DOHH2 (cell line): ENCODE measurements around the gene PTGFRN.

Source experiments
- H3F3A ChIP-seq: fragments of 200-600 bp; sonication (generic), shearing (Covaris generic); 2 replicates; pipeline ENCODE4 v1.6.0; 2016; ENCODE audit warnings: antibody characterized with exemption, mild to moderate bottlenecking; ENCODE audit not compliant: control insufficient read depth, insufficient read depth
- H3K27ac ChIP-seq: fragments of 200-600 bp; sonication (generic); 2 replicates; pipeline ENCODE4 v1.5.1; 2014; ENCODE audit warnings: low read depth, mild to moderate bottlenecking, low read length, moderate library complexity
- H3K27me3 ChIP-seq: fragments of 200-600 bp; sonication (generic); 2 replicates; pipeline ENCODE4 v1.6.1; 2014; ENCODE audit warnings: mild to moderate bottlenecking, low read length, mixed read lengths; ENCODE audit not compliant: control insufficient read depth
- H3K36me3 ChIP-seq: fragments of 200-600 bp; sonication (generic); 2 replicates; pipeline ENCODE4 v1.6.1; 2014; ENCODE audit warnings: mild to moderate bottlenecking, low read length, moderate library complexity, mixed read lengths; ENCODE audit not compliant: control insufficient read depth
- H3K4me1 ChIP-seq: fragments of 200-600 bp; sonication (generic); 2 replicates; pipeline ENCODE4 v1.6.1; 2014; ENCODE audit warnings: mild to moderate bottlenecking, low read length, mixed read lengths; ENCODE audit not compliant: control insufficient read depth
- H3K4me2 ChIP-seq: fragments of 200-600 bp; sonication (generic); 2 replicates; pipeline ENCODE4 v1.6.0; 2014; ENCODE audit warnings: mild to moderate bottlenecking, low read length, moderate library complexity
- H3K4me3 ChIP-seq: fragments of 200-600 bp; sonication (generic); 2 replicates; pipeline ENCODE4 v1.5.1; 2014; ENCODE audit warnings: mild to moderate bottlenecking, low read length, mixed read lengths
- H3K79me2 ChIP-seq: fragments of 200-600 bp; sonication (generic); 2 replicates; pipeline ENCODE4 v1.6.1; 2014; ENCODE audit warnings: mild to moderate bottlenecking, low read length, mixed read lengths; ENCODE audit not compliant: control insufficient read depth
- H3K9me2 ChIP-seq: fragments of 200-600 bp; sonication (generic); replicated peaks from 2 replicates; pipeline ENCODE4 v1.6.1; 2014; ENCODE audit warnings: mild to moderate bottlenecking, low read length, mixed read lengths; ENCODE audit not compliant: control insufficient read depth
- H3K9me3 ChIP-seq: fragments of 200-600 bp; sonication (generic); 2 replicates; pipeline ENCODE4 v1.6.1; 2014; ENCODE audit warnings: antibody characterized with exemption, low read length, mixed read lengths; ENCODE audit not compliant: control insufficient read depth, insufficient read depth
- H4K20me1 ChIP-seq: fragments of 200-600 bp; sonication (generic); 2 replicates; pipeline ENCODE4 v1.6.0; 2014; ENCODE audit warnings: low read depth, mild to moderate bottlenecking, antibody characterized with exemption, low read length, moderate library complexity; ENCODE audit not compliant: control insufficient read depth, insufficient read depth
- EZH2phosphoT487 ChIP-seq: fragments of 200-600 bp; sonication (generic); IDR thresholded peaks from 2 replicates; pipeline ENCODE4 v1.6.1; 2017; ENCODE audit warnings: borderline replicate concordance, mild to moderate bottlenecking, antibody characterized with exemption, low read length, moderate library complexity, mixed read lengths
- TF ChIP-seq, protein P1 (sequence below): fragments of 200-600 bp; sonication (generic); IDR thresholded peaks from one replicate; pipeline ENCODE4 v1.5.1; 2014; ENCODE audit warnings: antibody characterized with exemption, mild to moderate bottlenecking, low read depth, low read length; ENCODE audit not compliant: poor library complexity, severe bottlenecking

Gene PTGFRN

DNA sequence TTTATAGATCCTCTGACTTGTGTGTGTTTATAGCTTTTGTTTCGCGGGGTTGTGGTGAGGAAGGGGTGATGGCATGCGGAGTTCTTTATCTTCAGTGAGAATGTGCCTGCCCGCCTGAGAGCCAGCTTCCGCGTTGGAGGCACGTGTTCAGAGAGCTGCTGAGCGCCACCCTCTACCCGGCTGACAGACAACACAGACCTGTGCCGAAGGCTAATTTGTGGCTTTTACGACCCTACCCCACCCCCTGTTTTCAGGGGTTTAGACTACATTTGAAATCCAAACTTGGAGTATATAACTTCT lies 77.5 kb downstream of the PTGFRN start:
- no peak overlapping the region for H3K4me3 ChIP-seq
- no peaks in the 10 kb centered on the region for H3K36me3 ChIP-seq
- no peaks in the 10 kb centered on the region for H3K9me2 ChIP-seq
- no peak for TF ChIP-seq EZH2phosphoT487
- TF ChIP-seq, protein P1, sequence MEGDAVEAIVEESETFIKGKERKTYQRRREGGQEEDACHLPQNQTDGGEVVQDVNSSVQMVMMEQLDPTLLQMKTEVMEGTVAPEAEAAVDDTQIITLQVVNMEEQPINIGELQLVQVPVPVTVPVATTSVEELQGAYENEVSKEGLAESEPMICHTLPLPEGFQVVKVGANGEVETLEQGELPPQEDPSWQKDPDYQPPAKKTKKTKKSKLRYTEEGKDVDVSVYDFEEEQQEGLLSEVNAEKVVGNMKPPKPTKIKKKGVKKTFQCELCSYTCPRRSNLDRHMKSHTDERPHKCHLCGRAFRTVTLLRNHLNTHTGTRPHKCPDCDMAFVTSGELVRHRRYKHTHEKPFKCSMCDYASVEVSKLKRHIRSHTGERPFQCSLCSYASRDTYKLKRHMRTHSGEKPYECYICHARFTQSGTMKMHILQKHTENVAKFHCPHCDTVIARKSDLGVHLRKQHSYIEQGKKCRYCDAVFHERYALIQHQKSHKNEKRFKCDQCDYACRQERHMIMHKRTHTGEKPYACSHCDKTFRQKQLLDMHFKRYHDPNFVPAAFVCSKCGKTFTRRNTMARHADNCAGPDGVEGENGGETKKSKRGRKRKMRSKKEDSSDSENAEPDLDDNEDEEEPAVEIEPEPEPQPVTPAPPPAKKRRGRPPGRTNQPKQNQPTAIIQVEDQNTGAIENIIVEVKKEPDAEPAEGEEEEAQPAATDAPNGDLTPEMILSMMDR: no peak
- no peaks in the 10 kb centered on the region for H4K20me1 ChIP-seq
- H3K9me3 ChIP-seq: no peaks in the 10 kb centered on the region
- no peak overlapping the region for H3K4me2 ChIP-seq
- no peaks in the 10 kb centered on the region for H3K27me3 ChIP-seq
- H3K79me2 ChIP-seq: no peaks in the 10 kb centered on the region
- H3K4me1 ChIP-seq: no peaks in the 10 kb centered on the region
- no peak overlapping the region for H3K27ac ChIP-seq
- no peaks in the 10 kb centered on the region for H3F3A ChIP-seq

DNA sequence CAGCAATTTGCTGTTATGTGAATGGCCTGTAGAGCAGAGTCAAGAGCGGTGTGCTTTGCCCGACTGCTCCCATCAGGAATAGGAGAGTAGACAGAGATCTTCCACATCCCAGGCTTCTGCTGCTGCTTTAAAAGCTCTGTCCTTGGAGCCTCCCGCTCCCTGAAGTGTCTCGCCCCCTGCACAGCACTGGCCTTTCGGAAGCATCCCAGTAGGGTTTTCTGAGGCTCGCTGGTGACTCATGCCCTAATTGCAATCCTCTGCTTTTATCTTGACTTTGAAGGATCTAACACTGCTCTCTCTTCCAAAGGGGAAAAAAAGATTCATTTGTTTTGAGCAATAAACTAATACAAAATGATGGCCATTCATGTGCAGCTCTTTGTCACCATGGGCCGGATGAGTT lies 78.5 kb downstream of the PTGFRN start:
- no peak for TF ChIP-seq EZH2phosphoT487
- TF ChIP-seq, protein P1: no peak
- H3F3A ChIP-seq: no peaks in the 10 kb centered on the region
- H3K4me1 ChIP-seq: no peaks in the 10 kb centered on the region
- H3K9me2 ChIP-seq: no peaks in the 10 kb centered on the region
- H4K20me1 ChIP-seq: no peaks in the 10 kb centered on the region
- no peaks in the 10 kb centered on the region for H3K27me3 ChIP-seq
- no peak overlapping the region for H3K4me2 ChIP-seq
- no peak overlapping the region for H3K27ac ChIP-seq
- no peak overlapping the region for H3K4me3 ChIP-seq
- no peaks in the 10 kb centered on the region for H3K79me2 ChIP-seq
- H3K36me3 ChIP-seq: no peaks in the 10 kb centered on the region
- H3K9me3 ChIP-seq: no peaks in the 10 kb centered on the region

DNA sequence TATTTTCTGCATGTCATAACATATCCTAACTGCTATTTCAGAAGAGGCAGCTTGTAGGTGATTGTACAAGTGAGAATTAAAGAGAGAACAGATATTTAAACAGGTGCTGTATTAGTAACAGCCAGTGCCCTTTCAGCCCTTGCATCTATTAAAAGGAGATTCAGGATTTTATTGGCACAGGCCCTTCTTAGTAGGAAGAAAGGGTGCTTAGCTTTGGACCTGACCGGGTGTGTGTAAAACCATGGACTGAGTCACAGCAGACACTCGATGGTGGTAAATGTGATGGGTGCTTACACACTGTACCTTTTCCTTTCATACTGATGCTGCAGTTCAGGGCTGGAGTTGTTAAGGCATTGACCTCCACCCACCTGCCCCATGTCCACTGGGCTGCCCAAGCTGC lies 79.2 kb downstream of the PTGFRN start:
- H3K9me2 ChIP-seq: no peaks in the 10 kb centered on the region
- no peaks in the 10 kb centered on the region for H3K36me3 ChIP-seq
- no peaks in the 10 kb centered on the region for H3K79me2 ChIP-seq
- H4K20me1 ChIP-seq: no peaks in the 10 kb centered on the region
- TF ChIP-seq, protein P1: no peak
- no peak for TF ChIP-seq EZH2phosphoT487
- no peak overlapping the region for H3K4me3 ChIP-seq
- H3F3A ChIP-seq: no peaks in the 10 kb centered on the region
- H3K4me1 ChIP-seq: no peaks in the 10 kb centered on the region
- no peaks in the 10 kb centered on the region for H3K9me3 ChIP-seq
- no peak overlapping the region for H3K27ac ChIP-seq
- no peak overlapping the region for H3K4me2 ChIP-seq
- H3K27me3 ChIP-seq: no peaks in the 10 kb centered on the region

DNA sequence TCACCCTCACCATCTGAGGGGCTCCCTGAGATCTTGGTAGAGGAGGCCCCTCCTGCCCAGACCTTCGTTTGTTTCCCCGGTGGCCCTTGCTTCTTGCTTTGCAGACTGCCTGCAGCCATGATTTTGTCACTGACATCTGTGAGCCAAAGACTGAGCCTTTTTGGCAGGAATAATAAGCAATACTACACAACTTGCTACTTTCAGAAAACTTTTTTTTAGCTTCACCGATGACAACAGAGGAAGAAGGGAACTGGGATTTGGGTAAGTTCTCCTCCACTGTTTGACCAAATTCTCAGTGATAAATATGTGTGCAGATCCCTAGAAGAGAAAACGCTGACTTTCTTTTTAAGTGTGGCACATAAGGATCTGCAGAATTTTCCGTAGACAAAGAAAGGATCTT lies 80.1 kb downstream of the PTGFRN start:
- Histone ChIP-seq H3K4me3 (no peak overlapping the region), H3K9me3 (no peaks in the 10 kb centered on the region), H3K4me2 (no peak overlapping the region), H3K9me2 (no peaks in the 10 kb centered on the region), H3F3A (no peaks in the 10 kb centered on the region), H3K79me2 (no peaks in the 10 kb centered on the region), H3K4me1 (no peaks in the 10 kb centered on the region), H3K27me3 (no peaks in the 10 kb centered on the region), H3K36me3 (no peaks in the 10 kb centered on the region), H3K27ac (no peak overlapping the region), H4K20me1 (no peaks in the 10 kb centered on the region)
- TF ChIP-seq EZH2phosphoT487: no peak
- TF ChIP-seq, protein P1: no peak
